B cell (primary cell): ENCODE measurements around the gene HSPA12A. TPM values are rescaled to one million over a fixed set of nuclear protein-coding genes. Genes with fewer than 3 reads are reported as not detected.

Experiments
- ATAC-seq: fragments of 200-7000 bp; cut with Tn5 transposase; one replicate; pipeline ENCODE4 v1.10.0; 2021; ENCODE audit warnings: low read depth, mild to moderate bottlenecking, moderate number of reproducible peaks, moderate library complexity
- CTCF ChIA-PET: fragments of 350-600 bp; sonication (Branson Sonifier 250); formaldehyde crosslinking; loops from one replicate; lab custom pipeline; 2021; ENCODE audit warnings: antibody characterized with exemption, inconsistent platforms; lab: Charles Lee
- POLR2A ChIA-PET: fragments of 350-600 bp; sonication (Branson Sonifier 250); formaldehyde crosslinking; loops from one replicate; lab custom pipeline; 2021; ENCODE audit warnings: antibody characterized with exemption; lab: Charles Lee
- DNase-seq: peaks from one replicate; pipeline ENCODE4 v3.0.0; 2013
- H2AFZ ChIP-seq: 2 replicates; pipeline ENCODE4 v1.6.1; 2012; ENCODE audit warnings: mild to moderate bottlenecking, low read depth, low read length; ENCODE audit not compliant: insufficient read depth, poor library complexity, severe bottlenecking
- H3K27ac ChIP-seq, 2 donors: 1 replicate in 1 of 2; 2 replicates in 1 of 2; pipeline ENCODE4 v1.5.1; 2012 to 2013; ENCODE audit warnings: low read length in 2 of 2, mild to moderate bottlenecking in 2 of 2, moderate library complexity in 1 of 2
- H3K27me3 ChIP-seq, 4 experiments: fragments of 200-600 bp in 1 of 4; sonication (generic) in 1 of 4; replicated peaks in 1 of 4; 1 replicate in 2 of 4; 2 replicates in 2 of 4; pipeline versions ENCODE4 v1.6.1 to v1.7.0; 2013 to 2016; ENCODE audit warnings: low read length in 3 of 4, mild to moderate bottlenecking in 2 of 4, mixed read lengths in 1 of 4, moderate library complexity in 1 of 4; ENCODE audit not compliant: insufficient read depth in 4 of 4, control insufficient read depth in 3 of 4; ENCODE audit errors: control extremely low read depth in 1 of 4
- H3K36me3 ChIP-seq, 2 experiments: replicated peaks in 1 of 2; 1 replicate in 1 of 2; 2 replicates in 1 of 2; pipeline versions ENCODE4 v1.6.1 to v1.7.1; 2013; ENCODE audit warnings: low read length in 1 of 2; ENCODE audit not compliant: insufficient read depth in 2 of 2, control insufficient read depth in 1 of 2; ENCODE audit errors: control extremely low read depth in 1 of 2, extremely low read depth in 1 of 2
- H3K4me1 ChIP-seq, 2 donors: fragments of 200-600 bp in 1 of 2; sonication (generic) in 1 of 2; 1 replicate in 1 of 2; 2 replicates in 1 of 2; pipeline versions ENCODE4 v1.5.1 to v1.6.1; 2013 to 2017; ENCODE audit warnings: low read length in 2 of 2; ENCODE audit not compliant: control insufficient read depth in 2 of 2, insufficient read depth in 2 of 2
- H3K4me2 ChIP-seq: replicated peaks from 2 replicates; pipeline ENCODE3; 2012; ENCODE audit warnings: mild to moderate bottlenecking, low read depth, low read length; ENCODE audit not compliant: poor library complexity, severe bottlenecking
- H3K4me3 ChIP-seq, 5 experiments: fragments of 200-600 bp in 1 of 5; sonication (generic) in 1 of 5; 1 replicate in 3 of 5; 2 replicates in 2 of 5; pipeline versions ENCODE4 v1.5.1 to v1.7.0; 2011 to 2016; ENCODE audit warnings: low read length in 4 of 5, mild to moderate bottlenecking in 4 of 5, low read depth in 2 of 5, control low read depth in 1 of 5, moderate library complexity in 1 of 5; ENCODE audit not compliant: insufficient read depth in 1 of 5; ENCODE audit errors: control extremely low read depth in 1 of 5, extremely low read depth in 1 of 5
- H3K79me2 ChIP-seq: fragments of 200-600 bp; sonication (generic); one replicate; pipeline ENCODE4 v1.6.0; 2016; ENCODE audit warnings: low read length; ENCODE audit not compliant: control insufficient read depth, insufficient read depth
- H3K9ac ChIP-seq: fragments of 200-600 bp; sonication (generic); 2 replicates; pipeline ENCODE4 v1.6.1; 2017; ENCODE audit warnings: mild to moderate bottlenecking, low read length, moderate library complexity
- H3K9me3 ChIP-seq, 3 donors: one replicate each; pipeline versions ENCODE4 v1.6.1 to v1.7.1; 2013; ENCODE audit warnings: low read length in 2 of 3; ENCODE audit not compliant: control insufficient read depth in 2 of 3, insufficient read depth in 1 of 3; ENCODE audit errors: control extremely low read depth in 1 of 3
- H4K20me1 ChIP-seq: 2 replicates; pipeline ENCODE4 v1.6.0; 2012; ENCODE audit warnings: mild to moderate bottlenecking, low read length; ENCODE audit not compliant: insufficient read depth, control insufficient read depth, poor library complexity, severe bottlenecking
- H3K27ac Mint-ChIP-seq: one replicate; pipeline ENCODE4 v1.8.0; 2021; ENCODE audit warnings: mixed read lengths
- H3K27me3 Mint-ChIP-seq: one replicate; pipeline ENCODE4 v1.8.0; 2021; ENCODE audit warnings: mixed read lengths
- H3K4me1 Mint-ChIP-seq: one replicate; pipeline ENCODE4 v1.8.0; 2021; ENCODE audit warnings: mixed read lengths
- H3K4me3 Mint-ChIP-seq: one replicate; pipeline ENCODE4 v1.8.0; 2021; ENCODE audit warnings: mixed read lengths
- H3K9me3 Mint-ChIP-seq: one replicate; pipeline ENCODE4 v1.8.0; 2022; ENCODE audit warnings: mixed read lengths; ENCODE audit not compliant: insufficient read depth
- EZH2 ChIP-seq: IDR thresholded peaks from 2 replicates; pipeline ENCODE4 v1.6.1; 2012; ENCODE audit warnings: borderline replicate concordance, low read depth, mild to moderate bottlenecking, moderate library complexity, low read length; ENCODE audit not compliant: insufficient read depth, poor library complexity, severe bottlenecking
- WGBS: methylation state at CpG from one replicate; pipeline ENCODE4 v1.1.5; 2013; ENCODE audit warnings: missing lambda C conversion rate; ENCODE audit not compliant: insufficient coverage; 5-methylcytosine and 5-hydroxymethylcytosine counted together
- intact Hi-C: fragments of 100-400 bp; cut with micrococcal nuclease; formaldehyde crosslinking; loops from one replicate; pipeline ENCODE4 v1.10.0; 2022
- polyA plus RNA-seq: library from polyadenylated mRNA; depleted of rRNA; stranded (reverse); fragments of >200 nt; gene quantifications from 2 replicates; pipeline ENCODE4 v1.2.3, GENCODE V29; 2012
- total RNA-seq, 2 donors: library from RNA; stranded (reverse); fragments of 120-200 nt in 1 of 2; gene quantifications; 1 replicate in 1 of 2; 2 replicates in 1 of 2; pipeline versions ENCODE4 v1.2.3 to v1.2.4, GENCODE V29; 2013 to 2022
- TF ChIP-seq, protein P1 (sequence below): fragments of 200-600 bp; IDR thresholded peaks from one replicate; pipeline ENCODE4 v1.8.0; 2022; ENCODE audit warnings: antibody characterized with exemption, mild to moderate bottlenecking

HSPA12A gene
- total and polyA plus RNA-seq, 2 donors (not counting 1 experiment from before 2014, with no cell fraction given) = 2.1 to 17.7 TPM

DNA sequence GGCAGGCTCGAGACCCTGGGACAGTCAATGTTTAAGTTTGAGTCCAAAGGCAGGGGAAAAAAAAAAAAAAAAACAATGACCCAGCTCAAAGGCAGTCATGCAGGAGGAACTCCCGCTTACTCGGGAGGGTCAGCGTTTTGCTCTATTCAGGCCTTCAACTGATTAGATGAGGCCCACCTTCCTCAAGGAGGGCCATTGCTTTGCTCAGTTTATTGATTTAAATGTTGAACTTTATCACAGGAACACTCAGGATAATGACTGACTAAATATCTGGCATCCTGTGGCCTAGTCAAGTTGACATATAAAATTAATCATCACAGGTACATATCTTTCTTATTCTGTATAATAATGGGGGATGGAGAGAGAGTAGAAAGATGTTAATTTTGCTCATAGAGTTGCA is 52.6 kb downstream of the HSPA12A start:
- no peak for TF ChIP-seq EZH2
- TF ChIP-seq, protein P1, sequence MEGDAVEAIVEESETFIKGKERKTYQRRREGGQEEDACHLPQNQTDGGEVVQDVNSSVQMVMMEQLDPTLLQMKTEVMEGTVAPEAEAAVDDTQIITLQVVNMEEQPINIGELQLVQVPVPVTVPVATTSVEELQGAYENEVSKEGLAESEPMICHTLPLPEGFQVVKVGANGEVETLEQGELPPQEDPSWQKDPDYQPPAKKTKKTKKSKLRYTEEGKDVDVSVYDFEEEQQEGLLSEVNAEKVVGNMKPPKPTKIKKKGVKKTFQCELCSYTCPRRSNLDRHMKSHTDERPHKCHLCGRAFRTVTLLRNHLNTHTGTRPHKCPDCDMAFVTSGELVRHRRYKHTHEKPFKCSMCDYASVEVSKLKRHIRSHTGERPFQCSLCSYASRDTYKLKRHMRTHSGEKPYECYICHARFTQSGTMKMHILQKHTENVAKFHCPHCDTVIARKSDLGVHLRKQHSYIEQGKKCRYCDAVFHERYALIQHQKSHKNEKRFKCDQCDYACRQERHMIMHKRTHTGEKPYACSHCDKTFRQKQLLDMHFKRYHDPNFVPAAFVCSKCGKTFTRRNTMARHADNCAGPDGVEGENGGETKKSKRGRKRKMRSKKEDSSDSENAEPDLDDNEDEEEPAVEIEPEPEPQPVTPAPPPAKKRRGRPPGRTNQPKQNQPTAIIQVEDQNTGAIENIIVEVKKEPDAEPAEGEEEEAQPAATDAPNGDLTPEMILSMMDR = no peak
- CTCF ChIA-PET = interaction anchor here (0.6 to 1.4 kb wide), 2 partner anchors 8 to 97 kb away, joined by 3 to 4 read pairs; no protein-coding TSS in a partner anchor
- H3K9me3 ChIP-seq = no peaks in the 10 kb centered on the region
- H3K4me1 Mint-ChIP-seq = no peaks in the 10 kb centered on the region
- no peak overlapping the region for H2AFZ ChIP-seq
- no peaks in the 10 kb centered on the region for H3K9me3 Mint-ChIP-seq
- H3K27ac ChIP-seq = no peak overlapping the region
- no peaks in the 10 kb centered on the region for H4K20me1 ChIP-seq
- DNase-seq = no peak
- H3K4me3 Mint-ChIP-seq = no peak overlapping the region
- no peak overlapping the region for H3K27ac Mint-ChIP-seq
- POLR2A ChIA-PET = no interaction called here
- no peaks in the 10 kb centered on the region for H3K4me1 ChIP-seq
- no peaks in the 10 kb centered on the region for H3K36me3 ChIP-seq
- intact Hi-C loops = no loop called here
- no peaks in the 10 kb centered on the region for H3K27me3 ChIP-seq
- no peak overlapping the region for H3K4me3 ChIP-seq
- no peak for ATAC-seq
- peaks cover 13% of the 10 kb centered on the region for H3K27me3 Mint-ChIP-seq
- 80% methylated on average over 1 of the region's 4 CpGs for WGBS
- no peaks in the 10 kb centered on the region for H3K79me2 ChIP-seq
- H3K9ac ChIP-seq = no peak overlapping the region
- no peak overlapping the region for H3K4me2 ChIP-seq

DNA sequence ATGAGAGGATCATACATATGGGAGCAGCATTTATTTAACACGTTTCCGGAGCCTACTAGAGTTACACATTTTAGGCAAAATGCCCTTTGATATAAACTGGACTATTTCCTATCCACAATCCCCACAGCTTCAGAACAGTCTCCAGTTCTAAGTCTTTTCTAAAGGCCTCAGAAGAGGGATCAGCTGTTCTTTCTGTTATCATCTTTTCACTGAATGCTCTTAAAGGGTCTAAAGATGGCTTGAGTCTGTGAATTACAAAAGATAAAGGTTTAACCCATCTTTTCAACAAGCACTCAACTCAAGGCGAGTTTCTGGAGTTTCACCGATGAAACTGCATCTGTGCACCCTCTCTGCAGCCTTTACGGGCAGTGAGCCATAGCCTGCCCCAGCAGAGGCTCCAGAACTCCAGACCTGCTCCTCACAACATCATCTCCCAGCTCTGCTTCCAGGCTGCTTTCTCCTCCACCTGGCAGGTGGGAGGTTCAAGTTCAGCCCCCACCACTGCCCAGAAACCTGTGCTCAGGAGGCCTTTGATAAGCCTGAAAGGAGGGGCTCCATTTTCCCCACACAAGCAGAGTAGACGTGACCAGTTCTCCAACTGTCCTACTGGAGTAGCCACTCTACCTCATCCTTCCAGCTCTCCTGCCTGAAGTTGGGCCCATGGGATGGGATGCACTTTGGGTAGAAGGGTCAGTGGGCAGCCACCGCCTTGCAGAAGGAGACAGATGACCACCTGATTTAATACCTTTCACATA is 53.4 kb downstream of the HSPA12A start:
- Mint-ChIP-seq H3K27me3 (peaks cover 13% of the 10 kb centered on the region), H3K9me3 (no peaks in the 10 kb centered on the region), H3K4me1 (no peaks in the 10 kb centered on the region), H3K4me3 (no peak overlapping the region), H3K27ac (no peak overlapping the region)
- Histone ChIP-seq H4K20me1 (no peaks in the 10 kb centered on the region), H3K27ac (no peak overlapping the region), H3K36me3 (no peaks in the 10 kb centered on the region), H3K4me1 (no peaks in the 10 kb centered on the region), H3K79me2 (no peaks in the 10 kb centered on the region), H3K4me2 (no peak overlapping the region), H3K9ac (no peak overlapping the region), H2AFZ (no peak overlapping the region), H3K9me3 (no peaks in the 10 kb centered on the region), H3K4me3 (no peak overlapping the region), H3K27me3 (no peaks in the 10 kb centered on the region)
- DNase-seq (no peak), ATAC-seq (no peak)
- TF ChIP-seq, protein P1 = no peak
- no peak for TF ChIP-seq EZH2
- POLR2A ChIA-PET = no interaction called here
- 92% methylated on average over 3 of the region's 7 CpGs for WGBS
- intact Hi-C loops = no loop called here
- CTCF ChIA-PET = interaction anchor here (0.6 to 0.7 kb wide), 2 partner anchors 11 to 98 kb away, joined by 4 to 5 read pairs; no protein-coding TSS in a partner anchor
